MM.1S (cell line): ENCODE measurements around the gene TACR2.

ENCODE experiments used
- DNase-seq: peaks from one replicate; pipeline ENCODE4 v3.0.0-alpha.2; 2015
- H2AFZ ChIP-seq: fragments of 300-600 bp; sonication (generic); 2 replicates; pipeline ENCODE4 v1.6.0; 2016; ENCODE audit warnings: antibody characterized with exemption, low read length
- H3F3A ChIP-seq: fragments of 300-600 bp; sonication (generic); 2 replicates; pipeline ENCODE4 v1.6.1; 2016; ENCODE audit warnings: mild to moderate bottlenecking, antibody characterized with exemption, low read length, moderate library complexity, mixed read lengths; ENCODE audit not compliant: insufficient read depth
- H3K27ac ChIP-seq: fragments of 300-600 bp; sonication (generic); 2 replicates; pipeline ENCODE4 v1.5.1; 2016; ENCODE audit warnings: mild to moderate bottlenecking, low read length
- H3K27me3 ChIP-seq: fragments of 300-600 bp; sonication (generic); replicated peaks from 2 replicates; pipeline ENCODE4 v1.6.0; 2016; ENCODE audit warnings: low read length; ENCODE audit not compliant: insufficient read depth
- H3K36me3 ChIP-seq: fragments of 300-600 bp; sonication (generic); replicated peaks from 2 replicates; pipeline ENCODE4 v1.6.1; 2016; ENCODE audit warnings: mild to moderate bottlenecking, low read length, mixed read lengths; ENCODE audit not compliant: insufficient read depth
- H3K4me1 ChIP-seq: fragments of 300-600 bp; sonication (generic); 2 replicates; pipeline ENCODE4 v1.6.1; 2016; ENCODE audit warnings: low read length, mixed read lengths
- H3K4me2 ChIP-seq: fragments of 300-600 bp; sonication (generic); 2 replicates; pipeline ENCODE4 v1.6.0; 2016; ENCODE audit warnings: low read depth, low read length
- H3K4me3 ChIP-seq: fragments of 300-600 bp; sonication (generic); 2 replicates; pipeline ENCODE4 v1.5.1; 2016; ENCODE audit warnings: low read length, mixed read lengths
- H3K79me2 ChIP-seq: fragments of 300-600 bp; sonication (generic); 2 replicates; pipeline ENCODE4 v1.6.1; 2016; ENCODE audit warnings: mixed run types, low read length, mixed read lengths
- H3K9ac ChIP-seq: fragments of 300-600 bp; sonication (generic); 2 replicates; pipeline ENCODE4 v1.6.1; 2016; ENCODE audit warnings: low read length, mixed read lengths
- H3K9me2 ChIP-seq: fragments of 300-600 bp; sonication (generic); replicated peaks from 2 replicates; pipeline ENCODE4 v1.6.1; 2016; ENCODE audit warnings: mild to moderate bottlenecking, low read length, mixed read lengths; ENCODE audit not compliant: insufficient read depth
- H3K9me3 ChIP-seq: fragments of 300-600 bp; sonication (generic); replicated peaks from 2 replicates; pipeline ENCODE4 v1.6.1; 2016; ENCODE audit warnings: mild to moderate bottlenecking, low read length, mixed read lengths; ENCODE audit not compliant: insufficient read depth
- H4K20me1 ChIP-seq: fragments of 300-600 bp; sonication (generic); 2 replicates; pipeline ENCODE4 v1.6.1; 2016; ENCODE audit warnings: mild to moderate bottlenecking, low read length, moderate library complexity, mixed read lengths; ENCODE audit not compliant: insufficient read depth
- CTCF ChIP-seq: fragments of 300-600 bp; sonication (generic); IDR thresholded peaks from 2 replicates; pipeline ENCODE4 v1.5.1; 2016; ENCODE audit warnings: antibody characterized with exemption, low read length, mixed read lengths
- EZH2 ChIP-seq: fragments of 300-600 bp; sonication (generic); optimal IDR thresholded peaks from 2 replicates; pipeline ENCODE3; 2017; ENCODE audit warnings: low read depth, mild to moderate bottlenecking, antibody characterized with exemption, low read length, mixed read lengths
- EZH2phosphoT487 ChIP-seq: fragments of 300-600 bp; sonication (generic); IDR thresholded peaks from 2 replicates; pipeline ENCODE4 v1.6.1; 2018; ENCODE audit warnings: antibody characterized with exemption, low read length

The TACR2 gene

GRCh38 chr10:69411476-69411875, 5.2 kb downstream of the TACR2 start:
- no peaks in the 10 kb centered on the region for H3K79me2 ChIP-seq
- H3K9ac ChIP-seq, result no peak overlapping the region
- H3K36me3 ChIP-seq, result no peaks in the 10 kb centered on the region
- H3F3A ChIP-seq, result peaks cover 4% of the 10 kb centered on the region
- no peaks in the 10 kb centered on the region for H3K9me3 ChIP-seq
- no peaks in the 10 kb centered on the region for H3K9me2 ChIP-seq
- no peak overlapping the region for H2AFZ ChIP-seq
- no peak overlapping the region for H3K27ac ChIP-seq
- no peak for TF ChIP-seq EZH2phosphoT487
- no peak for TF ChIP-seq EZH2
- TF ChIP-seq CTCF, result no peak
- peaks cover 10% of the 10 kb centered on the region for H3K4me1 ChIP-seq
- H4K20me1 ChIP-seq, result no peaks in the 10 kb centered on the region
- H3K27me3 ChIP-seq, result peaks cover 8% of the 10 kb centered on the region; the same call in 1 of the 2 replicates
- no peak for DNase-seq
- no peak overlapping the region for H3K4me3 ChIP-seq
- H3K4me2 ChIP-seq, result no peak overlapping the region

- H3K27me3 ChIP-seq, result peaks cover 4% of the 10 kb centered on the region; the same call in 1 of the 2 replicates
- no peaks in the 10 kb centered on the region for H3K79me2 ChIP-seq
- H3K36me3 ChIP-seq, result no peaks in the 10 kb centered on the region
- H3K4me2 ChIP-seq, result no peak overlapping the region
- H3K27ac ChIP-seq, result no peak overlapping the region
- no peak overlapping the region for H2AFZ ChIP-seq
- H4K20me1 ChIP-seq, result no peaks in the 10 kb centered on the region
- no peaks in the 10 kb centered on the region for H3K9me3 ChIP-seq
- H3K4me3 ChIP-seq, result no peak overlapping the region
- DNase-seq, result no peak
- peaks cover 10% of the 10 kb centered on the region for H3K4me1 ChIP-seq
- H3K9ac ChIP-seq, result no peak overlapping the region
- peaks cover 4% of the 10 kb centered on the region for H3F3A ChIP-seq
- no peaks in the 10 kb centered on the region for H3K9me2 ChIP-seq
- TF ChIP-seq CTCF (no peak), EZH2phosphoT487 (no peak), EZH2 (no peak)
Observed at GRCh38 chr10:69410487-69410886, 6.2 kb downstream of the TACR2 start.

GRCh38 chr10:69409968-69410367, 6.8 kb downstream of the TACR2 start:
- Histone ChIP-seq H3K4me1 (peaks cover 10% of the 10 kb centered on the region), H3K9me2 (no peaks in the 10 kb centered on the region), H3K4me3 (no peak overlapping the region), H3K27me3 (no peaks in the 10 kb centered on the region; the same call in 1 of the 2 replicates), H3K9me3 (no peaks in the 10 kb centered on the region), H4K20me1 (no peaks in the 10 kb centered on the region), H3K27ac (no peak overlapping the region), H3K9ac (no peak overlapping the region), H3K79me2 (no peaks in the 10 kb centered on the region), H3K36me3 (no peaks in the 10 kb centered on the region), H2AFZ (no peak overlapping the region), H3F3A (peaks cover 4% of the 10 kb centered on the region), H3K4me2 (no peak overlapping the region)
- TF ChIP-seq EZH2, result no peak
- DNase-seq, result no peak

- H4K20me1 ChIP-seq, result no peaks in the 10 kb centered on the region
- no peaks in the 10 kb centered on the region for H3K79me2 ChIP-seq
- H3F3A ChIP-seq, result peaks cover 4% of the 10 kb centered on the region
- peak overlapping the region; percentile 43; the same call in 1 of the 2 replicates for H3K4me3 ChIP-seq
- peak overlapping the region; percentile 39; the same call in 1 of the 2 replicates for H3K27ac ChIP-seq
- H2AFZ ChIP-seq, result peak overlapping the region; percentile 85
- no peaks in the 10 kb centered on the region; the same call in 1 of the 2 replicates for H3K27me3 ChIP-seq
- H3K4me2 ChIP-seq, result peak overlapping the region; percentile 79
- TF ChIP-seq EZH2 (no peak), EZH2phosphoT487 (no peak)
- no peak for DNase-seq
- no peaks in the 10 kb centered on the region for H3K9me2 ChIP-seq
- peak overlapping the region; percentile 50 for H3K9ac ChIP-seq
- H3K36me3 ChIP-seq, result no peaks in the 10 kb centered on the region
- H3K9me3 ChIP-seq, result no peaks in the 10 kb centered on the region
- H3K4me1 ChIP-seq, result peaks cover 10% of the 10 kb centered on the region
Observed at GRCh38 chr10:69409176-69409495, 7.6 kb downstream of the TACR2 start.
